ENCODE results near the gene ADAMTS2.

DNA sequence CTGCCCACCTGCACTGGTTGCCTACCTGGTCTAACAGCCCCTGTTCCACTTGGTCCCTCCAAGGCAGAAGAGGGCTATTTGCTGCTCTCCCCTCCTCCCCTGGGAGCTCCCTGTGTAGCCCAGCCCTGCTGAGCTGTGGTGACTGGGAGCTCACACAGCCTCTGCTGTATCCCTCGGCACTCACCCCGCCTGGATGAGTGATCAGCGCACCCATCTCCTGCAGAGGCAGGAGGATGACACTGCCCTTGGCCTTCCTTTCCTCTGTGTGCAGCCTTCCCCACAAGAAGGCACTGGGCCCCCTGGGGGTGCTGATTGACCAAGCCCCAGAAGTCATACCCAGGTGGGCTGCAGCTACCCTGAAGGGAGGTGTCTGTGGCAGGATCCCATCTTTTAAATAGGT, 134.2 kb downstream of the ADAMTS2 start:
- TF ChIP-seq CTCF (IDR thresholded peaks at IDR 0.05; ENCODE audit: insufficient read depth, low read length, poor library complexity, severe bottlenecking) (no peak), EZH2phosphoT487 (conservative IDR thresholded peaks at IDR 0.05; ENCODE audit: low read length) (no peak)
